HG03066 (cell line): Measurements from ENCODE around the gene NIPAL1.

ENCODE experiments used
- ATAC-seq: cut with Tn5 transposase; IDR thresholded peaks from one replicate; pipeline ENCODE4 v1.9.1; 2021; ENCODE audit warnings: low read depth; ENCODE audit not compliant: unreplicated experiment

NIPAL1 gene

DNA sequence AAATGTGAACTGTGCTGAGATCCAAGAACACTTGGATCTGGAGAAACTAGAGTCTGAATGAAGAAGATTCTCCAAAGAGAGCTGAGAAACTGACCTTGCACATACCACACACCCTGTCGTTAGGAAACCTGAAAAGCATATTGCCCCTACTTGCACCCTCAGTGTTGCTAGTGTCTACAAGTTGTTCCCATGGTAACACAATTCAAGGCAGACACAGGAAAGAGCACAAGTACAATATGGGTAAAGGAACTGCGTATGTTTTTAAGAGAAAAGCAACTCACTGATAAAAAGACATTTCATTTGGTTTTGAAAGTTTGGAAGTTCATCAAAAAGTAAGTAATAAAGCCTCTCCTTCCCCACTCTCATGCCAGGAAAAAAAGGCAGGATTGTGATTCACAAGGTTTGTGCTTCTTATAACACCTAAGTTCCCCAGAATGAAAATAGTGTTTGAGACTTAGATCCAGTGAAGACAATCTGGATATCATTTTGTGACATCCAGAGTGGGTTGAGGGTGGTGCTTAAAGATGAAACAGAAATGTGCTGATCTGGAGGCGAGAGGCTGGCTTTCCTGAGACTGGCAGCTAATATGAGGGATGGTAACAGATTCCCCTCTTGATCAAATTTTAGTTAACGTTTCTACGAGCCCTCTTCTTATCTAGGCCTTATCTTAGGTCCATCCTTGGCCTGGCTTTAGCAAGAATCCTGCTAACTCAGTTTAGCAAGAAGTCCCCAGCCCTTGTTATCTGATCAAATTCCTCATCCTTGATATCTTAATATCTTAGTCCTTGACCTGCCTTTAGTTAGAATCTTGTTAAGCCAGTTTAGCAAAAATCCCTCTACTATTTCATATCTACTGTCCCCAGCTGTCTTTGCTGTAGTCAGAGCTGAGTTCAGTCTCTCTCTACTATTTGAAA, 42.3 kb downstream of the NIPAL1 start:
- no peak for ATAC-seq

DNA sequence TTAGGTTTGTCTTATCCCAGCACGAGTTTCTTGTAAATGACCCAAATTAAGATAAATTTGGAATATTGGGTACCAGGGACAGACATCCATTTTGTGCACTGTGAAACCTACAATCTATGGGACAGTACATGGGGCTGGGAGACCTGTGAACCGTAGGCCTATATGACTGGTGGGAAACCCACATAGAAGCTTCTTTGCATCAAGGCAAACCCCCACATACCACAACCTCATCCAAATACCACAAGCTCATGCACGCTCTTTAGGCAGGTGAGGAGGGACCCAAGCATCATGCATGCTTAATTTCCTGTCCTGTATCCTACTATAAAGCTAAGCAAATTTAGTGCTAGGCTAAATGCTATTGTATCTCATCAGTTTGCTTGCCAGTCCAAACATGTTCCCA, 47.8 kb downstream of the NIPAL1 start:
- ATAC-seq = no peak

DNA sequence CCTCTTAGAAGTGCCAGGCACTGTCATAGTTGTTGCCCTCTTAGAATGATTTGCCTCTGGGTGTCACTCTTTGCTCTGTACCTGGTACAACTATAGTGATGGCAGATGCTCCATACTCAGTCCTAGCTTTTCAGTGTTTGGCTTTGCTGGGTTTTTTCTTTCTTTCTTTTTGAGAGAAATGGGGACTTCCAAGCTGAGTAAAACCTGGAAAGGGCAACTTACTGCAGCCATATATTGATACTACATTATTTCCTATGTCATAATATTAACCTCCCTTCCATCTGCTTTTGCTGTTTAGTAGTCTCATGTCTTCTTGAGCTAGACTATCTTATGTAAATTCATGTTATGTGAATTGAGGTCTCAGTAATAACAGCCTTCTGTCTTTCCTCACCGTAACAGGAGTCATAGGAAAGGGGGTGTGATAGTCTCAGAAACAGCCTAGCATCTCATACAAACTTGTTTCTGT, 49.0 kb downstream of the NIPAL1 start:
- ATAC-seq = no peak

DNA sequence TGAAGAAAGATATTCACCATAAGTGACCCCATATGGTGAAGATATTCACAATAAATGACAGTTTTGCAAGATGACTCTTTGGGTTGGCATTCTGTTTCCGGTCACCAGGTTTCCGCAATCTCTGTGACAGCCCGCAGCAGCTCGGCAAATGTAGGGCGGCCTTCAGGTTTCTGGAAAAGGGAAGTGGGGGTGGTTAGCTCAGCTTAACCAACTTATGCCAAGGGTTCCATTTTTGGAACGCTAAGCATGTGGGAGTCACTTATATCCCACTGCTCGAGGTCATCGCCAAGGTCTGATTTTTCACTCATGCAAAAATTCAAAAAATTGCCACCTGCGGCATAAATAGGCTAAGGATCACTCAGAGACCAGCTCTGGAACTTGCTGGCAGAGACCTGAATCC, 51.0 kb downstream of the NIPAL1 start:
- ATAC-seq = no peak

DNA sequence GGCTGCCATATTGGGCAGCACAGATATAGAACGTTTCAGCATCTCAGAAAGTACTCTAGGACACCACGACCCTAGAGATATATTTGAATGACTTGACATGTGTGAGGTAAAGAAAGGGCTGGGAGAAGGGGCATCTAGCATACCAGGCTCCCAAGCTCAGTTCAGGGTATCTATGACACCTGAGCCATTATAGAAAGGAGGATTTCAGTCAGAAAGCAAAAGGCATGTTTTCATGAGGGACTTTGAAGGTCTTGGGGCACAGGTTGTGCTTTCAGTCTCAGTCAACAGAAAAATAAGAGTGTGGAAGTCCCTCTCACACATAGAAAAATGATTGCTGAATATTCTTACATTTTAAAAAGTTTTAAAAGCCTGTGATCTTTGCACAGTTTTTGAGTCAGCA, 51.6 kb downstream of the NIPAL1 start:
- no peak for ATAC-seq

DNA sequence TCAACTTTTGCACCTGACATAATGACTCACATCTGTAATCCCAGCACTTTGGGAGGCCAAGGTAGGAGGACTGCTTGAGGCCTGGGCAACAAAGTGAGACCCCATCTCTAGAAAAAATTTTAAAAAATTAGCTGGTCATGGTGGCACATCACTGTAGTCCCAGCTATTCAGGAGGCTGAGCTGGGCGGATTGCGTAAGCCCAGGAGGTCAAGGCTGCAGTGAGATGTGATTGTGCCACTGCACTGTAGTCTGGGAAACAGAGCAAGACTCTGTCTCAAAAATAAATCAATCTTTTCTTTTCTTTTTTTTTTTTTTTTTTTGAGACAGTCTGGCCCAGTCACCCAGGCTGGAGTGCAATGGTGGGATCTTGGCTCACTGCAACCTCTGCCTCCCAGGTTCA, 52.5 kb downstream of the NIPAL1 start:
- ATAC-seq = no peak

DNA sequence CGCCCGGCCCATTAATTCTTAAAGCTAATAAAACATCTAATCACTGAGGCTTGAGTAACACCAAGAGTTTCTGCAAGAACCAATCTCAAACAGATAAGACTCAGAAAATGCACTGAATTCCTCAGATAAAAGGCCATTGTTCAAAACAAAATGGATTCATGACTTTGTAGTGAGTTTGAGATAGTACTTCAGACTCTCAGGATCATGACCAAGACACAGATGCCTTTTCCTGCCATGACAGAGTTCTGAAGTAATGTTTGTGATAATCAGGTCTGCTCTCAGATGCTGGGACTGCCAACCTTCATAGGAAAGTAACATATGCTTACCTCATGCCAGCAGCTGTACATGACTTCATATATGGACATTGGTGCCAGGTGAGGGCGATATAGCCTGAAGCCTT, 54.6 kb downstream of the NIPAL1 start:
- ATAC-seq = no peak

DNA sequence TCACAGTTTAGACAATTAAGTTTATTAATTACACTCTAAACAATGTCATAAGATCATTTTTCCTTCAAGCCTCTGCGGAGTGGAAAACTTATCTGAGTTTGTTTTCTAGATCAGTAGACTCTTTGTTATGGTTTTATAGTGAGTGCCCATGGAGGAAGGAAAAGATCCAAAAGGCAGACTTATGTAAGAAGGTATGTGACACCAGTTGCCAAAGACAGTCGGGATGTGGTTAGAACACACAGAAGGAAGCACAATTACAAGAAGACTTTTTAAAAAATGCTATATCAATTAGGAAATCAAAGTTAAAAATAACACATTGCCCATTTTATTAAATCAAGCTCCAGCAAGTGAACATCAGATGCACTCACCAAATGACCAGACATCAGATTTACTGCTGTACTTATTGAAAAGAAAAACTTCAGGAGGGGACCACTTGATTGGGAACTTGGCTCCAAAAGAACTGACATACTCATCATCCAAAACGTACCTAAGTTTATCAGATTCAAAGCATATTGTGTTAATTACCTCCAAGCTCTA, 57.1 kb downstream of the NIPAL1 start:
- ATAC-seq = no peak

DNA sequence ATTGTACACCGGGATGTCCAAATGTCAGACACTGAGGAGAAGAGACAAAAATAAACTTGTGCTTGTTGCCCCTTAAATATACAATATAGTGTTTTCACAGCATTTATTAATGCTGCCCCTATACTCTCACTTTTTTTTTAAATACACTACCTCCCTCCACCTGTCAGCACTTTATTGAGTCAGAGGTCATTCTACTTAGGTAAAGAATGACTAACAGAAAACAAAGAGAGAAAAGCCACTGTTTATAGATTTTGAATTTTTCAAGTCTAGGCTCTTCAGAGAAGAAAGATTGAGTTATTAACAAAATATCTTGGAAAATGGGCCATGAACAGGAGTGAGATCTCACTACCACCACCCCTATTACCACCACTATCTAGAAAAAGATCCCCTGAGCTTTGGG, 58.1 kb downstream of the NIPAL1 start:
- no peak for ATAC-seq

DNA sequence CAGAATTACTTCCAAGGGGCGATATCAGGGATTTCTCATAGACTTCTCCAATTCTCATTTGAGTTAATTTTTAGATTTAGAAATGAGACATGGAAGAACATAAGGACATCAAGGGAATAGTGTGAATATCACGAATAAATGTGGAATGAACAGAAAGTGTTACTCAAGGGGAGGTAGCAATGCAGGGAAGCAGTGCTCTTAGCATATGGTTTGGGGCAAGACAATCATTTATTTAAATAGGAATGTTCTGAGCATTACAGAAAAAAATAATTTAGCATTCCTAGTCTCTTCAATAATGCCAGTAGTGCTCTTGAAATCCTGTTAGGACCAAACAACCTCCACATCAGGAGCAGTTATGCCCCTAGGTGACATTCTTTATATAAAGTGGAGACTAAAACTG, 61.9 kb downstream of the NIPAL1 start:
- ATAC-seq = no peak

DNA sequence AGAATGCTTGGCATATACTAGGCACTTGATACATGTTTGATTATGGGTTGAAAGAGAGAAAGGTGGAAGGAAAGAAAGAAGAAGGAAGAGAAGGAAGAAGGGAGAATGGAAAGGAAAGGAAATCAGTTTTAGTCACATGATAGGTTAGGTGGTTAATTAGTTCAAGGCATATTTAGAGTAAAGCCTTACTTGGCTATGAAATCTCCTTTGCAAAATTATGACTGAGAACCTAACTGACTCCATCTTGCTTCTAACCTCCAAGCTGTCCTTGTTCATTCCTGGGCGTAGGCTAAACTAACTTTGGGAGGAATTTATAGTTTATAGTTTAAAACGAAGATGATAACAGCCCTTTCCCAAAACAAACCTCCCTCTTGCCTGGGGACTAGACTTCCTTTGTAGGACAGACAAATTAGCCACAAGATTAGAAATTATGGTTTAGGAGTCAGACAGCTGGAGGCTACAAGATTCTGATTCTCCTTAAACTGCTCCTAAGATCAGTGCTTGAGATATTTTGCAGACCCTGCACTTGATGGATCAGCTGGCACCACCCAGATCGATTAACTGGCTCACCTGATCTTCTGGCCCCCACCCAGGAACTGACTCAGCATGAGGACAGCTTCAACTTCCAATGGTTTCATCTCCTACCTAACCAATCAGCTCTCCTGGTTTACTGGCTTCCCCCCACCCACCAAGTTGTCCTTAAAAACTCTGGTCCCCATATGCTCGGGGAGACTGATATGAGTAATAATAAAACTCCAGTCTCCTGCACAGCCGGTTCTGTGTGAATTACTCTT, 62.5 kb downstream of the NIPAL1 start:
- ATAC-seq = no peak

DNA sequence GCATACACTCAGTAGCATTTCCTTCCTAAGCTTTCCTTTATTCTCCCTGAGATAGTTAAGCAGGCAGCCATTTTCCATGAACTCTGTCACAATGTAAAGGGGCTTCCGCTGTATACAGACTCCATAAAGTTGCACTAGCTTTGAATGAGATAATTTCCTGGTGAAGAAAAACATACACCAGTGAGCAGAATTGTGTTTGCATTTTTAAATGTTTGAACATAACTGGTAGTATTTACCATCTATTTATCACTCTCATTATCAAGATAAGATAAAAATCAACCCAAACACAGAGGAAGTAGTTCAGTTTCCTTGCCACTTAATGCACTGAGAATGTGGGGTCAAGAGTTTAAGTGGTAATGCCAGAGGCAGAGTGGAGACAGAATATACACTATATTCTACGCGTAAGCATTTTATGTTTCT, 63.4 kb downstream of the NIPAL1 start:
- ATAC-seq = no peak

DNA sequence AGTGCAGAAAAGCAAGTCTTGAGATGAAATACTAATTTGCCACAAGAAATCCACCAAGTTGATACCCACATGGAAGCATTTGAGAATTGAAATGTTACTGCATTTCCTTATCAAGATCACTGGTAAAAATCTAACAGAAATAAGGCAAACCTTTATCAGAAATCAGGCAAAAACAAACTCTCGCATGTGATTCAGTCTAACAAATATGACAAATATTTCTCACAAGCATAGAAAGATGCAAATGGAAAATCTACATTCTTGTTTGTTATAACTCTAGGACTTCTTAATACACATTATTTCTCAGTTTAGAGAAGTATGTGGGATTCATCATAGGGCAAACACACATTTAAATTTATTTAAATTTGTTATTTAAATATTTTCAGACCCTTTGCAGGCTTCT, 64.6 kb downstream of the NIPAL1 start:
- no peak for ATAC-seq

DNA sequence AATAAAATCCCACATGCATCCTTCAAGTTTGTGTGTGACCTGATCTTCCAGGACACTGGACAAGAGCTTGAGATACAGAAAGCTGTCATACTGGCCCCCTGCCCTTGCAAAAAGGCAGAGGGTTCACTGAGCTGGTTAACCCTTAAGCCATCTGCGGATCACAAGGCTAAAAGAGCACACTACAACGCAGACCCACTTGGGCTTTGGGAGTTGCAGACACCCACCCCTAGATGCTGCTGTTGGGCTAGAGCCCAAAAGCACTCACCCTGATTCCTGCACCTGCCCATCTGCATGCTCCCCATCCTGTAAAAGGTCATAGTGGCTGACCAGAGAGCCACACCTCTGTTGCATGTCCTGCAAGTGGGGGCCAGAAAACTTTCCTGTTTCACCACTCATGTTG, 66.4 kb downstream of the NIPAL1 start:
- ATAC-seq = no peak

DNA sequence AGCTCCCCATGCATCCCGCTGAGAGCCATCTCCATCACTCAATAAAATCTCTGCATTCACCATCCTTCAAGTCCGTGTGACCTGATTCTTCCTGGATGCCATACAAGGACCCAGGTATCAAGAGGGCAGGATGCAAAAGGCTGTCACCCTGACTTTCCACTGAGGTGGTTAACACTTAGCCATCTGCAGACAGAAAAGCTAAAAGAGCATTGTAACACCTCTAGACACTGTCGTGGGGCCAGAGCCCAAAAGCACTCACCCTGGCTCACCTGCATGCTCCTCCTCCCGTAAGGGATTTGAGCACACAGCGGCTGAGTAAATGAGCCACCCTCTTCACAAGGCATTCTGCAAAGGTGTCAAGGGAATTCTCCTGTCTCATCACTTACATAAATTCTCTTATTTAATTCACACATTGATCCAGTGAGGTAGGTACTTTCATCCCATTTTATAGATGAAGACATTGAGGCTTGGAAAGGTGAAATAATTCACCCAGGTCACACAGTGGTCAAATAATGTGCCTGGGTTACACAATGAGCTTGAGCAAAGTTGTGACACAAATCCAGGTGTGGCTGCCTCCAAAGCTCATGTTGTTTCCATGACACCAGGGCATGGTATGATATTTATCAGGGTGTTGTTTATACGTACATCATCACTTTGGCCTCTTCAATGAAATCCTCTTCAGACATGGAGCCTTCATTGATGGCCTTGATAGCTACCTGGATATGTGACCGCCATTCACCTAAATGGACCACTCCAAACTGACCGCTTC, 69.4 kb downstream of the NIPAL1 start:
- ATAC-seq = no peak
